K562 (cell line): Measurements from ENCODE around the gene NR2F2. TPM values are rescaled to one million over a fixed set of nuclear protein-coding genes. Genes with fewer than 3 reads are reported as not detected.

Source experiments
- AFF1 ChIP-seq, 2 experiments: fragments of 450-650 bp; IDR thresholded peaks; 2 replicates each; pipeline ENCODE4 v1.6.1; 2018; ENCODE audit warnings: mild to moderate bottlenecking in 2 of 2, low read depth in 1 of 2; ENCODE audit not compliant: partially characterized antibody in 2 of 2
- AFF4 ChIP-seq: sonication (generic); formaldehyde crosslinking; IDR thresholded peaks from 2 replicates; pipeline ENCODE4 v1.8.0; 2023; ENCODE audit warnings: mild to moderate bottlenecking, missing genetic modification reagents
- CBX1 ChIP-seq: sonication (generic); IDR thresholded peaks from 2 replicates; pipeline ENCODE4 v1.6.1; 2016; ENCODE audit warnings: antibody characterized with exemption, low read depth, mild to moderate bottlenecking
- EHMT2 ChIP-seq: fragments of 450-650 bp; IDR thresholded peaks from 2 replicates; pipeline ENCODE4 v1.6.1; 2018; ENCODE audit warnings: antibody characterized with exemption
- NFRKB ChIP-seq: fragments of 450-650 bp; IDR thresholded peaks from 2 replicates; pipeline ENCODE4 v1.6.1; 2016; ENCODE audit warnings: low read depth
- PHF8 ChIP-seq: fragments of 200-600 bp; sonication (generic); IDR thresholded peaks from 2 replicates; pipeline ENCODE4 v1.6.1; 2012; ENCODE audit warnings: mixed run types, mild to moderate bottlenecking, inconsistent platforms, low read length, moderate library complexity, borderline replicate concordance
- SPI1 ChIP-seq: IDR thresholded peaks from 2 replicates; pipeline ENCODE4 v1.6.1; 2011; ENCODE audit warnings: low read depth, low read length, control low read depth, borderline replicate concordance
- TCF3 ChIP-seq: sonication (generic); formaldehyde crosslinking; IDR thresholded peaks from 2 replicates; pipeline ENCODE4 v1.4.0; 2020; ENCODE audit warnings: mild to moderate bottlenecking, missing genetic modification reagents
- TFAP4 ChIP-seq: sonication (generic); formaldehyde crosslinking; IDR thresholded peaks from 2 replicates; pipeline ENCODE4 v1.8.0; 2022; ENCODE audit warnings: missing genetic modification reagents, mild to moderate bottlenecking, moderate library complexity, borderline replicate concordance
- THRB ChIP-seq: fragments of 450-650 bp; formaldehyde crosslinking; conservative IDR thresholded peaks from 2 replicates; pipeline ENCODE4 v1.4.0; 2022; ENCODE audit warnings: mild to moderate bottlenecking, missing genetic modification characterization
- polyA plus RNA-seq, 8 experiments: library from polyadenylated mRNA; depleted of rRNA in 4 of 8; stranded (reverse) in 5 of 8; unstranded in 3 of 8; fragments of >200 nt; fragmentation: Nextera tagmentation in 2 of 8; fragmentation: Illumina TruSeq in 1 of 8; extraction: Ambion mirVana in 2 of 8; extraction: Trizol in 1 of 8; gene quantifications; 2 replicates each; pipeline versions ENCODE4 v1.2.1 to v1.2.3, GENCODE V29; 2011 to 2014; ENCODE audit warnings: inconsistent platforms in 1 of 8, missing spikeins in 1 of 8
- total RNA-seq, 7 experiments: library from RNA; depleted of rRNA in 6 of 7; stranded (reverse); fragments of >200 nt in 6 of 7; fragmentation: Illumina TruSeq in 2 of 7; extraction: Trizol in 2 of 7; gene quantifications; 2 replicates each; pipeline versions ENCODE4 v1.2.1 to v1.2.3, GENCODE V29; 2011 to 2021; ENCODE audit warnings: low replicate concordance in 1 of 7

The NR2F2 gene
- total and polyA plus RNA-seq, 9 of the 15 experiments (the other 6 are each of a cell fraction or from before 2014, with no cell fraction given), result 6.0 to 51.8 (median 11.1) TPM

GRCh38 chr15:96326328-96327154 is 4.0 kb upstream of the NR2F2 start (continued):
- TF ChIP-seq AFF1 (IDR thresholded peaks at IDR 0.05; ENCODE audit: low read depth in 1 of 2, partially characterized antibody in 2 of 2), result peak in 1 of 2 experiments; percentile 30
- peak; percentile 87 for TF ChIP-seq SPI1
- TF ChIP-seq CBX1, result 0 out of 2 replicates have a peak, but pooled peaks have one; percentile 50
- TF ChIP-seq EHMT2, result 0 out of 2 replicates have a peak, but pooled peaks have one; percentile 16
- TF ChIP-seq AFF4 (CRISPR knock-in tag), result peak; percentile 50; the same call in 1 of the 2 replicates
- peak; percentile 55; the same call in 1 of the 2 replicates for TF ChIP-seq TFAP4 (CRISPR knock-in tag)
- TF ChIP-seq NFRKB, result 0 out of 2 replicates have a peak, but pooled peaks have one; percentile 34
- TF ChIP-seq PHF8, result peak; percentile 31; the same call in 1 of the 2 replicates
- peak; percentile 32 for TF ChIP-seq TCF3 (CRISPR knock-in tag)
- peak; percentile 37; the same call in 1 of the 2 replicates for TF ChIP-seq THRB
